Fibroblast of pulmonary artery (primary cell): Measurements from ENCODE around the gene PIANP.

ENCODE experiments used
- DNase-seq: peaks from one replicate; pipeline ENCODE4 v3.0.0-alpha.2; 2010; ENCODE audit warnings: low read depth
- H3K4me3 ChIP-seq: replicated peaks from 2 replicates; pipeline ENCODE4 v1.5.1; 2011; ENCODE audit warnings: low read depth, mild to moderate bottlenecking, control low read depth, low read length, moderate library complexity
- TF ChIP-seq, protein P1 (sequence below): IDR thresholded peaks from 2 replicates; pipeline ENCODE4 v1.5.1; 2011; ENCODE audit warnings: mild to moderate bottlenecking, control low read depth, low read length, inconsistent platforms; ENCODE audit errors: missing control alignments

Gene PIANP

DNA sequence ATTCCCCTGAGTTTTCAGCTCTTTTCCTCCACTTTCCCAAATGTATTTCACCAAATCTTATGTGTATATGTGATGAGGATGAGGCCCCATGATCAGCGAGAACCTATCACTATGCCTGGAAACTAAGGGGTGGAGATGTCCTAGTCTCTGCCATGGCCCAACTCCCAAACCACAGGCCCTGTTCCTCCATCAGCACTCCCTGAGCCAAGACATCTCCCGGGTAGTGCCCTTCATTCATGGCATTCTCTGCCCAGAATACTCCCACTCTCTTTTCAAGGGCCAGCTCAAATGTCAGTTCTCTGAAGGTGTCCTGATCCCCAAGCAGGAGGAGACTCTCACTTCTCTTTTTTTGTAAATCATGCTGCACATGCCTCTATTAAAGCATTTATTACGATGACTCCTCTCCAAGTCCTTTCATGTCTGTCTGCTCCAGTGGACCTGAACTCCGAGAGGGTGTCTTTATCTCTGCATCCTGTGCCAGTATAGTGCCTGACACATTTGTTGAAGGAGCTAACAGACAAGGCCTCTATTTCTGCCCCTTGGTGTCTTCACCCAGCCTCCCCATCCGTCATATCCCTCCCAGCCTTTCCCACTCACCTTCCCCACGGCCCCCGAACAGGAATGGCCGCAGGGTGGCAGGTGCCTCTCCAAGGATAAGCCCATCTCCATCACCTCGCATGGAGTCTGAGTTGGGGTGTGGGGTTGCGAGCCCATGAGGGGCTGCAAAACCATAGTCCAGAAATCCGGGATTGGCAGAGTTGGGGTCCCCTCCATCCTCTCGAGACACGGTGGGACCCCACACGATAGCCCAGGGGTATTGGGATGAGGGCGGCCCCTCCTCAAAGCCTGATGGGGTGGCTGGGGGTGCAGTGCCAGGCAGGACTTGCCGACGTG, 3.7 kb downstream of the PIANP start:
- no peak for DNase-seq
- TF ChIP-seq, protein P1, sequence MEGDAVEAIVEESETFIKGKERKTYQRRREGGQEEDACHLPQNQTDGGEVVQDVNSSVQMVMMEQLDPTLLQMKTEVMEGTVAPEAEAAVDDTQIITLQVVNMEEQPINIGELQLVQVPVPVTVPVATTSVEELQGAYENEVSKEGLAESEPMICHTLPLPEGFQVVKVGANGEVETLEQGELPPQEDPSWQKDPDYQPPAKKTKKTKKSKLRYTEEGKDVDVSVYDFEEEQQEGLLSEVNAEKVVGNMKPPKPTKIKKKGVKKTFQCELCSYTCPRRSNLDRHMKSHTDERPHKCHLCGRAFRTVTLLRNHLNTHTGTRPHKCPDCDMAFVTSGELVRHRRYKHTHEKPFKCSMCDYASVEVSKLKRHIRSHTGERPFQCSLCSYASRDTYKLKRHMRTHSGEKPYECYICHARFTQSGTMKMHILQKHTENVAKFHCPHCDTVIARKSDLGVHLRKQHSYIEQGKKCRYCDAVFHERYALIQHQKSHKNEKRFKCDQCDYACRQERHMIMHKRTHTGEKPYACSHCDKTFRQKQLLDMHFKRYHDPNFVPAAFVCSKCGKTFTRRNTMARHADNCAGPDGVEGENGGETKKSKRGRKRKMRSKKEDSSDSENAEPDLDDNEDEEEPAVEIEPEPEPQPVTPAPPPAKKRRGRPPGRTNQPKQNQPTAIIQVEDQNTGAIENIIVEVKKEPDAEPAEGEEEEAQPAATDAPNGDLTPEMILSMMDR, result no peak
- no peak overlapping the region for H3K4me3 ChIP-seq

DNA sequence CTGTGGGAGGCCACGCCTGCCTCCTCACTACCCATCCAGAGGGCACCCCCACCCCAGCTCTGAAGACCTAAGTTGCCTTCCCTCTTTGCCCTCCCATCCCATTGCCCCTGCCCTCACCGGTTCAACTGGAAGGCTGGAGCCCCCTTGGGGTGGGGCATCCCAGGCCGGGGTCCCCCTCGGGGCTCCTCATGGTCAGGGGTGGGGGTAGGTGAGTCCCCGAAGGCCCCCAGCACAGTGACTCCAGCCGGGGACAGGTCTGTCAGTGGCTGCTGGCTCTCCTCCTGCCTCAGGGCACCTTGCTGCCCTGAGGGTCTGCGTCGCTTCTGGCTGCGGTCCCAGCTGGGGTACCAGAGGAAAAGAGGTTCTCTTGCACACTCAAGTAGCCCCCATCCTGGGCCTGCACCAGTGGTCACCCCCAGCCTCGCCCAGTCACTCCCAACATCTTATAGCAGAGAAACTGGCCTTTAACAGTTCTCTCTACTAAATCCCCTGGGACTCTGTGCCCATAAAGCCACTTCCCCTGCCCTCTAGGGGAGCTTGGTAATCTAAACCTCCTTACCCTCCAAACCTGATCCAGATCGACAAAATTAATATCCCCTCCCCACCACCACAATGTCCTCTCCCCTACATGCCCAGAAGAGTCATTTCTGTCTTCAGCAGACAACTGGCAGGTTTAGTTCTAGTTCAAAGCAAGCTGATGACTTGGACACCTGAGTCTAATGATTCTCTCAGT, 5.1 kb downstream of the PIANP start:
- TF ChIP-seq, protein P1, result no peak
- no peak overlapping the region for H3K4me3 ChIP-seq
- DNase-seq, result no peak

DNA sequence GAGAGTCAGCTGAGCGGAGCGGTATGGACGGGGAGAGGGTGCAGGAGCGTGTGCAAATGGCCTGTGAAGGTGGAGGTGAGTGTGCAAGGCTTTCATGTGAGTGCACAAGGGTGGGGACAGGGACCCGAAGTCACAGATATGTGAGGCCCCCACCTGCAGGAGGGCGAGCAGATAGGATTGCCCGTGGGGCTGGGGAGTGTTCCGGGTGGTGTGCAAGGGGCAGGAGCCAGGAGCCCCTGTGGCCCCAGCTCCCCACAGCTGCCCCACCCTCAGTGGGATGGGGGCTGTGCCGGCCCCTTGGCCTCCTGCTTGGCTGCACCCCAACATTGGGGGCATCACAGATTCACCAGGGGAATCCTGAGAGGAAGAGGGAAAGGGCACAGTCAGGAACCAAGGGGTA, 5.9 kb downstream of the PIANP start:
- H3K4me3 ChIP-seq, result no peak overlapping the region
- DNase-seq, result no peak
- TF ChIP-seq, protein P1, result no peak

DNA sequence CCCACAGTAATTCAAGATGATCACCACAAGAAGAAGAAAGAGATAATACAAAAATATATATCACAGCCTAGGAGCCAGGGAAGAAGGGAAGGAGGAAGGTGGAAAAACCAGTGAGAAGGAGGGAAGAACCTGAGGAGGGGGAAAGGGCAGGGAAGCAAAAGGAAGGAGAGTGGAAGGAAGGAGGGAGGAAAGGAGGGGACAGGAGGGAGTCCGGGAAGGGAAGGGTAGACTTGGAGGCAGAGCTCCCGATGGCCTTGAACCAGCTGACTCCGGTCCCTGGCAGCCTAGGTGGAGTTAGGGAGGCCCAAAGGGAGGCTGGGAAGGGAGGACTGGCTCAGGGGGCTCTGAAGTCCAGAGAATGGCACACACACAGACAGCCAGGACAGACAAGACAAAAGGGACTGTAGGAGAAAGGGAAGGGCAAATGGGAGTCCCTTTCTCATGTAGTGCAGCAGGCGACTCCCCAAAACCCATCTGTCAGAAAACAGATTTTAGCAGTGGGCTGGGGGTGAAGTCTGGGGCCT, 6.7 kb downstream of the PIANP start:
- TF ChIP-seq, protein P1, result no peak
- no peak overlapping the region for H3K4me3 ChIP-seq
- DNase-seq, result no peak

DNA sequence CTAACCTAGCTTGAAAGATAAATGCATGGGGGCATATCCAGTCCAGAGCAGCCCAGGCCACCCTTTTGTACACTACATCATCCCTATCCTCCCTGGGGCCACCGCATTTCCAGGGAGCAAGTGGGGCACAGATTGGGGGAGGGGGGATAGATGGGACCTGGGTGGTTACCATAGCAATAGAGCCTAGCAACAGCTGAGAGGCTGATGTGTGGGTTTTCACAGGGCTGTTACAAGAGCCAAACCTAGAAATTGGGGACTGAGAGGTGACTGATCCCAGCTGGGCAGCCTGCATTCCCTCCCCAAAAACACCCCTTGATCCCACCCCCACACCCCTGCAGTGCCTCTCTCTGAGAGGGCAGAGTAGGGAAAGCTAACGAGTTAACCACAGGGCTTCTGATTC, 7.7 kb downstream of the PIANP start:
- no peak for DNase-seq
- TF ChIP-seq, protein P1, result no peak
- no peak overlapping the region for H3K4me3 ChIP-seq

DNA sequence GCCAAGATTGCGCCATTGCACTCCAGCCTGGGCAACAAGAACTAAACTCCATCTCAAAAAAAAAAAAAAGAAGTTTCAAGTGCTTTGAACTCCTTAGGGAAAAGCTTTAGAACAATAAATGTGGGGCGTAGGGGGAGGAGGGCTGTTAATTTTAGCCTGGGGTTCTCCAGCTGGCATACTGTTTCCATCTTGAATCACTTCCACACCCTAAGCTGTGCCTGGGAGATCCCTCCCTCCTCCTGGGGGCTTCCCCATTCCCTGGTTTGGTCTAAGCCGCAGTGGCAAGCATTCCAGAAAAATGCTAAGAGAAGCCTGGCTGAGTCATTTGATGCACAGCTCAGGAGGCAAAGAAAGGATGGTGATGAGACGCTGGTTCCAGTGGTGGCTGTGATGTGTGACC, 9.1 kb downstream of the PIANP start:
- DNase-seq, result peak; percentile 15
- no peak overlapping the region for H3K4me3 ChIP-seq
- TF ChIP-seq, protein P1, result no peak
